ENCODE data around the gene P2RX7. TPM values are rescaled to one million over a fixed set of nuclear protein-coding genes. Genes with fewer than 3 reads are reported as not detected.
A peak's percentile ranks its signal among the peaks of the same experiment; 100 is the strongest.
"Not testable (repeated sequence)": the region's sequence is repeated elsewhere in the genome, so short reads cannot be mapped to it uniquely, and the experiment has no call there.

The P2RX7 gene
- total RNA-seq, 2 donors from 2014 or later, result 1.3 to 3.0 TPM

- ATAC-seq (no peak), DNase-seq (no peak)
- intact Hi-C loops (cut with DNase I), result no loop called here
These were observed 56.5 kb downstream of the P2RX7 start for GRCh38 chr12:121189131-121189530.

- no peak for DNase-seq
- intact Hi-C loops (cut with DNase I), result no loop called here
- no peak for ATAC-seq
These were observed 57.0 kb downstream of the P2RX7 start for GRCh38 chr12:121189619-121190155.

- intact Hi-C loops (cut with DNase I), result no loop called here
- no peak for DNase-seq
- peak; percentile 41 to 84 for ATAC-seq
These were observed 57.9 kb downstream of the P2RX7 start for GRCh38 chr12:121190523-121191031.

- intact Hi-C loops (cut with DNase I), result no loop called here
- no peak for ATAC-seq
- DNase-seq, result no peak
These were observed 58.5 kb downstream of the P2RX7 start for GRCh38 chr12:121191151-121191550.

GRCh38 chr12:121196902-121197301, 64.2 kb downstream of the P2RX7 start:
- intact Hi-C loops (cut with DNase I), result no loop called here
- DNase-seq, result no peak
- ATAC-seq, result peak; percentile 38 to 68

GRCh38 chr12:121198949-121199348, 66.3 kb downstream of the P2RX7 start:
- intact Hi-C loops (cut with DNase I), result no loop called here
- ATAC-seq (no peak), DNase-seq (no peak)

- ATAC-seq; DNase-seq; intact Hi-C loops (cut with DNase I): not testable (repeated sequence)
These were observed 68.5 kb downstream of the P2RX7 start for GRCh38 chr12:121201140-121201539.

- intact Hi-C loops (cut with DNase I), result no loop called here
- ATAC-seq (no peak), DNase-seq (no peak)
These were observed 70.0 kb downstream of the P2RX7 start for GRCh38 chr12:121202407-121203355.

- intact Hi-C loops (cut with DNase I), result no loop called here
- no peak for ATAC-seq
- DNase-seq, result no peak
These were observed 70.8 kb downstream of the P2RX7 start for GRCh38 chr12:121203482-121203881.

- ATAC-seq (no peak), DNase-seq (no peak)
- intact Hi-C loops (cut with DNase I), result no loop called here
These were observed 72.8 kb downstream of the P2RX7 start for GRCh38 chr12:121205491-121205890.

- intact Hi-C loops (cut with DNase I); DNase-seq; ATAC-seq: not testable (repeated sequence)
These were observed 75.9 kb downstream of the P2RX7 start for GRCh38 chr12:121208571-121208970.

GRCh38 chr12:121209221-121209620, 76.5 kb downstream of the P2RX7 start:
- ATAC-seq (no peak), DNase-seq (no peak)
- intact Hi-C loops (cut with DNase I), result no loop called here

GRCh38 chr12:121209624-121210572, 77.2 kb downstream of the P2RX7 start, which contains the start of gene P2RX4:
P2RX4 (plus strand) TSS chr12:121210129; CDS start chr12:121210165, 36 bp downstream.
- peak; percentile 91 to 94 for ATAC-seq
- peak; percentile 85 for DNase-seq
- intact Hi-C loops (cut with DNase I), result no loop called here

- intact Hi-C loops (cut with DNase I), result no loop called here
- no peak for DNase-seq
- ATAC-seq, result no peak
These were observed 80.2 kb downstream of the P2RX7 start for GRCh38 chr12:121212875-121213274.

- peak in 1 of 2 donors; percentile 14 for ATAC-seq
- DNase-seq, result no peak
- intact Hi-C loops (cut with DNase I), result no loop called here
These were observed 81.6 kb downstream of the P2RX7 start for GRCh38 chr12:121214166-121214777.

- intact Hi-C loops (cut with DNase I), result no loop called here
- peak in 1 of 2 donors; percentile 61 for ATAC-seq
- DNase-seq, result no peak
These were observed 82.4 kb downstream of the P2RX7 start for GRCh38 chr12:121214855-121215745.

- no peak for ATAC-seq
These were observed 83.4 kb downstream of the P2RX7 start for GRCh38 chr12:121216102-121216501.

GRCh38 chr12:121217063-121217462, 84.4 kb downstream of the P2RX7 start:
- no peak for ATAC-seq
- intact Hi-C loops (cut with DNase I), result no loop called here
- no peak for DNase-seq

More at GRCh38 chr12:121216102-121216501, 83.4 kb downstream of the P2RX7 start:
- no peak for DNase-seq
- intact Hi-C loops (cut with DNase I), result no loop called here

Data from left cardiac atrium (tissue), 4 donors.